Mesenchymal stem cell (in vitro differentiated cells and primary cell): ENCODE data around the gene CENPN.

Source experiments
- DNase-seq: peaks from one replicate; pipeline ENCODE4 v3.0.0-alpha.2; 2013
- H2AFZ ChIP-seq: one replicate; pipeline ENCODE4 v1.6.1; 2013; ENCODE audit warnings: low read depth, mild to moderate bottlenecking, control low read depth, inconsistent platforms, low read length, moderate library complexity
- H2AK5ac ChIP-seq: 2 replicates; pipeline ENCODE4 v1.6.1; 2013; ENCODE audit warnings: low read length, moderate library complexity, mild to moderate bottlenecking, inconsistent platforms; ENCODE audit not compliant: severe bottlenecking
- H2BK120ac ChIP-seq: one replicate; pipeline ENCODE4 v1.6.1; 2013; ENCODE audit warnings: low read depth, mild to moderate bottlenecking, inconsistent platforms, low read length, moderate library complexity
- H2BK12ac ChIP-seq, 2 experiments: one replicate each; pipeline ENCODE4 v1.6.1; 2013; ENCODE audit warnings: inconsistent platforms in 2 of 2, low read length in 2 of 2, mild to moderate bottlenecking in 2 of 2, moderate library complexity in 2 of 2, control low read depth in 1 of 2
- H2BK15ac ChIP-seq: one replicate; pipeline ENCODE4 v1.6.1; 2013; ENCODE audit warnings: mild to moderate bottlenecking, low read depth, inconsistent platforms; ENCODE audit not compliant: poor library complexity, severe bottlenecking
- H2BK5ac ChIP-seq: 2 replicates; pipeline ENCODE4 v1.6.1; 2013; ENCODE audit warnings: low read depth, mild to moderate bottlenecking, low read length, control low read depth, inconsistent platforms; ENCODE audit not compliant: poor library complexity, severe bottlenecking
- H3K14ac ChIP-seq, 2 experiments: one replicate each; pipeline ENCODE4 v1.6.1; 2013; ENCODE audit warnings: inconsistent platforms in 2 of 2, low read length in 2 of 2, control low read depth in 1 of 2, mild to moderate bottlenecking in 1 of 2, moderate library complexity in 1 of 2
- H3K18ac ChIP-seq, 2 experiments: one replicate each; pipeline ENCODE4 v1.6.1; 2013; ENCODE audit warnings: inconsistent platforms in 2 of 2, low read length in 2 of 2, control low read depth in 1 of 2, low read depth in 1 of 2, mild to moderate bottlenecking in 1 of 2
- H3K23ac ChIP-seq, 2 experiments: one replicate each; pipeline ENCODE4 v1.6.1; 2013; ENCODE audit warnings: inconsistent platforms in 2 of 2, low read length in 2 of 2, mild to moderate bottlenecking in 2 of 2, moderate library complexity in 2 of 2, control low read depth in 1 of 2
- H3K27ac ChIP-seq: 2 replicates; pipeline ENCODE4 v1.5.1; 2013; ENCODE audit warnings: mild to moderate bottlenecking, moderate library complexity, low read length, control low read depth, inconsistent platforms; ENCODE audit not compliant: poor library complexity, severe bottlenecking
- H3K27me3 ChIP-seq, 2 experiments: 2 replicates each; pipeline versions ENCODE4 v1.6.1 to v1.7.0; 2013; ENCODE audit warnings: low read length in 2 of 2, mild to moderate bottlenecking in 2 of 2, moderate library complexity in 2 of 2, control low read depth in 1 of 2, inconsistent platforms in 1 of 2; ENCODE audit not compliant: control insufficient read depth in 1 of 2, insufficient read depth in 1 of 2
- H3K36me3 ChIP-seq, 2 experiments: 2 replicates each; pipeline versions ENCODE4 v1.6.1 to v1.7.0; 2013; ENCODE audit warnings: low read length in 2 of 2, control low read depth in 1 of 2, inconsistent platforms in 1 of 2, low read depth in 1 of 2, mild to moderate bottlenecking in 1 of 2; ENCODE audit not compliant: insufficient read depth in 2 of 2, control insufficient read depth in 1 of 2
- H3K4ac ChIP-seq, 2 experiments: one replicate each; pipeline ENCODE4 v1.6.1; 2013; ENCODE audit warnings: inconsistent platforms in 2 of 2, low read length in 2 of 2, mild to moderate bottlenecking in 2 of 2, moderate library complexity in 2 of 2, control low read depth in 1 of 2, low read depth in 1 of 2
- H3K4me1 ChIP-seq: 2 replicates; pipeline ENCODE4 v1.6.1; 2013; ENCODE audit warnings: low read depth, low read length, control low read depth; ENCODE audit not compliant: control insufficient read depth, insufficient read depth
- H3K4me2 ChIP-seq: 2 replicates; pipeline ENCODE4 v1.6.1; 2013; ENCODE audit warnings: low read length, mild to moderate bottlenecking, inconsistent platforms; ENCODE audit not compliant: poor library complexity, severe bottlenecking
- H3K4me3 ChIP-seq, 2 experiments: 2 replicates each; pipeline versions ENCODE4 v1.5.1 to v1.7.0; 2013; ENCODE audit warnings: low read length in 2 of 2, mild to moderate bottlenecking in 2 of 2, control low read depth in 1 of 2, low read depth in 1 of 2; ENCODE audit not compliant: insufficient read depth in 1 of 2
- H3K79me1 ChIP-seq: replicated peaks from 2 replicates; pipeline ENCODE4 v1.6.1; 2013; ENCODE audit warnings: mild to moderate bottlenecking, control low read depth, low read length, inconsistent platforms; ENCODE audit not compliant: poor library complexity, severe bottlenecking
- H3K9ac ChIP-seq: 2 replicates; pipeline ENCODE4 v1.7.0; 2013; ENCODE audit warnings: mild to moderate bottlenecking, low read length, moderate library complexity
- H3K9me3 ChIP-seq: 2 replicates; pipeline ENCODE4 v1.7.0; 2013; ENCODE audit warnings: mild to moderate bottlenecking, low read length; ENCODE audit not compliant: control insufficient read depth
- H4K8ac ChIP-seq: one replicate; pipeline ENCODE4 v1.6.1; 2013; ENCODE audit warnings: inconsistent platforms, mild to moderate bottlenecking, low read length, moderate library complexity
- H4K91ac ChIP-seq: one replicate; pipeline ENCODE4 v1.6.1; 2013; ENCODE audit warnings: mild to moderate bottlenecking, low read length, inconsistent platforms
- WGBS: methylation state at CpG from one replicate; pipeline ENCODE4 v1.1.7; 2013; ENCODE audit warnings: mixed read lengths; 5-methylcytosine and 5-hydroxymethylcytosine counted together

CENPN gene

DNA sequence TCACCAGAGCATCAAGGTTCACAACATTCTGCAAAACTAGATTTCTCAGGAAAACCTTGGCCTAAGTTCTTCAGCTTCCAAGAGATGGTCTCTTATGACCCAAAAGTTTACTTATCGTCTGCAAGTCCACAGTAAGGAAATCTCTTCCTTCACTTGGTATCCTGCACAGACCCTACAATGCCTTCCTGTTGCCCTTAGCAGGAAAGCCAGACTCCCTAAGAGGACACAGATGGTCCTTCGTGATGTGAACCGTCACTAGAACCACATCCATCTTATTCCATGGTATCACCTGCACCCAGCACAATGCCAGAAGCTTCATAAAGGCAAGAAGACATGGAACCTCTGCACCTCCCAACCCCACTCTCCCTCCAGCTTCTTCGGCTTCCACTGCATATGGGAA, 34.4 kb upstream of the CENPN start:
- no peak overlapping the region for H2AK5ac ChIP-seq
- 97% methylated on average over 4 of the region's 4 CpGs for WGBS

DNA sequence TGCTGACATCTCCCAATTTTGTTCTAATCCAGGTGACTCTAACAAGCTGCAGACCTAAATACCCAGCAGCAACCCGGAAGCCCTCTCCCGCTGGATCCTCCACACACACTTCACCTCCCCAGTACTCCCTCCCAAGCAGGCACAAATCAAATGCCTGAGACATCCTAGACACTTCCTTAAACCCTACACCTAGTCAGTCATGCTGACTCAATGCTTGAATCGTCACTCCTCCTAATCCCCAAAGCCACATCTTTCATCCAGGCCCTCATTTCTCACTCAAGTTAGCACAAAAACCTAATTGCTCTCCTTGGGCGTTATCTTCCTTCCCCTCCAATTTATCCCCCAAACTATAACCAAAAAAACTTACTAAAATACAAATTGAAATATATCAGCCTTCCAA, 33.0 kb upstream of the CENPN start:
- H2BK15ac ChIP-seq, result no peak overlapping the region
- peaks cover 22% of the 10 kb centered on the region for H3K79me1 ChIP-seq
- H3K4me3 ChIP-seq, result no peak overlapping the region
- no peak overlapping the region for H3K18ac ChIP-seq
- no peak overlapping the region for H2AFZ ChIP-seq
- no peak overlapping the region for H2BK120ac ChIP-seq
- H2BK5ac ChIP-seq, result no peak overlapping the region
- peaks cover 0 to 52% of the 10 kb centered on the region in 2 experiments for H3K36me3 ChIP-seq
- no peak overlapping the region for H3K23ac ChIP-seq
- no peak overlapping the region for H2AK5ac ChIP-seq
- no peak overlapping the region for H3K14ac ChIP-seq
- no peak overlapping the region for H3K27ac ChIP-seq
- no peak overlapping the region for H3K4ac ChIP-seq
- H4K8ac ChIP-seq, result no peak overlapping the region
- no peak overlapping the region for H3K9ac ChIP-seq
- H2BK12ac ChIP-seq, result no peak overlapping the region
- peaks cover 8% of the 10 kb centered on the region for H3K4me1 ChIP-seq
- WGBS, result 90% methylated on average over 3 of the region's 4 CpGs
- no peak for DNase-seq
- H3K4me2 ChIP-seq, result no peak overlapping the region
- no peak overlapping the region for H4K91ac ChIP-seq
- no peaks in the 10 kb centered on the region for H3K27me3 ChIP-seq
- H3K9me3 ChIP-seq, result no peaks in the 10 kb centered on the region

More for the DNA sequence above, 34.4 kb upstream of the CENPN start:
- H3K4me1 ChIP-seq, result peaks cover 7% of the 10 kb centered on the region
- H3K4me3 ChIP-seq, result no peak overlapping the region
- H4K8ac ChIP-seq, result no peak overlapping the region
- no peak overlapping the region for H3K23ac ChIP-seq
- peaks cover 22% of the 10 kb centered on the region for H3K79me1 ChIP-seq
- no peak overlapping the region for H3K4me2 ChIP-seq
- no peak overlapping the region for H3K14ac ChIP-seq
- no peak overlapping the region for H2BK12ac ChIP-seq
- no peak overlapping the region for H3K18ac ChIP-seq
- no peak for DNase-seq
- H3K36me3 ChIP-seq, result peaks cover 0 to 45% of the 10 kb centered on the region in 2 experiments
- H3K9ac ChIP-seq, result no peak overlapping the region
- no peak overlapping the region for H2BK5ac ChIP-seq
- no peak overlapping the region for H3K4ac ChIP-seq
- H2BK15ac ChIP-seq, result no peak overlapping the region
- H2BK120ac ChIP-seq, result no peak overlapping the region
- H2AFZ ChIP-seq, result no peak overlapping the region
- no peaks in the 10 kb centered on the region for H3K9me3 ChIP-seq
- no peaks in the 10 kb centered on the region for H3K27me3 ChIP-seq
- no peak overlapping the region for H4K91ac ChIP-seq
- no peak overlapping the region for H3K27ac ChIP-seq

DNA sequence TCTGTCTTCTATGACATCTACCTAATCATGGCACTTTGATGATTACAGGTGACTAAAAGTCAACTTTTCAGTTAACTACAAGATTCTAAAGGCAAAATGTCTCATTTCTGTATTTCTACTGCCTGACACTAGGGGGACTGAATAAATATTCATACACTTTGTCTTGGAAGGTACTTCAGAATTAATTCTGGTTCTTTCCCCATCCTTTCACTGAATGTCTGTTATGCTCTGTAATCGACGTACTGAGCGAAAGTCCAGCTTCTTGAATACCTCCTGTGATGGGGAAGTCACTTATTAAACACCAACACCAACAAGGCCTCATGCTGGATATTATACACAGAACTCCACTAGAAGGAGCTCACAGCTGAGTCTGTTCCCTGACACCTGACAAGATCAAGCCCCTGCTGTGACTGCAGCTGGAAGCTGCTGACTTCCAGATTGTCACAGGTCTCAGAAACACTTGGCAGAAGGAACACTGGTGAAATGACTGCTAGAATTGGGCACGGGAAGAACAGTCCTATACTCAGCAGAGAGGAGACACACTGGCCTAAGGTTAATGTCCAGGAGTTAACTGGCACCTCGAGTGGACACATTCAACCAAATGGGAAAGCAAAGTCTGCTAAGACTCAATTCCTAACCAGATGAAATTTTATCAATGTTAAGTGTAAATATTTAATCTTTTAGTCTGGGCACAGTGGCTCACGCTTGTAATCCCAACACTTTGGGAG, 32.2 kb upstream of the CENPN start:
- H2BK5ac ChIP-seq, result no peak overlapping the region
- H3K4me1 ChIP-seq, result peaks cover 3% of the 10 kb centered on the region
- peaks cover 4 to 45% of the 10 kb centered on the region in 2 experiments for H3K36me3 ChIP-seq
- H2BK120ac ChIP-seq, result no peak overlapping the region
- H3K9ac ChIP-seq, result no peak overlapping the region
- no peak overlapping the region for H2BK15ac ChIP-seq
- no peak for DNase-seq
- no peak overlapping the region for H2AFZ ChIP-seq
- H3K79me1 ChIP-seq, result peaks cover 22% of the 10 kb centered on the region
- H3K9me3 ChIP-seq, result no peaks in the 10 kb centered on the region
- no peak overlapping the region for H3K4ac ChIP-seq
- no peak overlapping the region for H3K4me3 ChIP-seq
- no peaks in the 10 kb centered on the region for H3K27me3 ChIP-seq
- no peak overlapping the region for H3K18ac ChIP-seq
- H3K14ac ChIP-seq, result no peak overlapping the region
- no peak overlapping the region for H3K23ac ChIP-seq
- no peak overlapping the region for H3K27ac ChIP-seq
- H4K8ac ChIP-seq, result no peak overlapping the region
- H3K4me2 ChIP-seq, result no peak overlapping the region
- H4K91ac ChIP-seq, result no peak overlapping the region
- H2AK5ac ChIP-seq, result no peak overlapping the region
- no peak overlapping the region for H2BK12ac ChIP-seq
- WGBS, result 96% methylated on average over 5 of the region's 6 CpGs

DNA sequence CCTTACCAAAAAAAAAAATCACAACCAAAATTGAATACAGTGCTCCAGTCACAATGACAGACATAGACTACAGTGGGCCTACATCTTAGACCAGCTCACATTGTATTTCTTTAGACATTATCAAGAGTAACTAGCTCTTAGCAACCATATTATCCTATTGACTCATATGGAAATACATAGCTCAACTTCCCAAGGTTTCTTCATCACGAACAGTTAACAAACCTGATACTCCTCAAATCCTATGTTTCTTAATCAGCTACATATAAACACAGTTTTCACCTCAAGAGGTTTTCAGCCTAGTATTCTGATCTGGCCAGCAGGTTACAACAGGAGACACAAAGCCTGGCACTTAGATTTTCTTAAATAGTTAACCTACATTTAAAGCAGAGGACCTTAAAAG, 30.1 kb upstream of the CENPN start:
- H3K27ac ChIP-seq, result no peak overlapping the region
- no peak overlapping the region for H2BK12ac ChIP-seq
- H3K9ac ChIP-seq, result no peak overlapping the region
- no peak overlapping the region for H3K4ac ChIP-seq
- no peak overlapping the region for H4K91ac ChIP-seq
- H3K4me3 ChIP-seq, result no peak overlapping the region
- DNase-seq, result peak; percentile 18
- no peak overlapping the region for H4K8ac ChIP-seq
- H2BK120ac ChIP-seq, result no peak overlapping the region
- no peak overlapping the region for H3K18ac ChIP-seq
- 95% methylated on average over 1 of the region's 1 CpG for WGBS
- H2AFZ ChIP-seq, result no peak overlapping the region
- peaks cover 3% of the 10 kb centered on the region for H3K4me1 ChIP-seq
- no peak overlapping the region for H2AK5ac ChIP-seq
- no peaks in the 10 kb centered on the region for H3K9me3 ChIP-seq
- H2BK5ac ChIP-seq, result no peak overlapping the region
- H3K23ac ChIP-seq, result no peak overlapping the region
- no peaks in the 10 kb centered on the region for H3K27me3 ChIP-seq
- H3K36me3 ChIP-seq, result peaks cover 5 to 46% of the 10 kb centered on the region in 2 experiments
- no peak overlapping the region for H3K14ac ChIP-seq
- no peak overlapping the region for H2BK15ac ChIP-seq
- H3K79me1 ChIP-seq, result peaks cover 22% of the 10 kb centered on the region
- H3K4me2 ChIP-seq, result no peak overlapping the region
